Esophagus muscularis mucosa (tissue), 4 donors: Measurements from ENCODE around the gene CCRL2.

Source experiments
- EP300 ChIP-seq: sonication (generic); formaldehyde crosslinking; IDR thresholded peaks from one replicate; pipeline ENCODE4 v1.6.1; 2017; ENCODE audit warnings: antibody characterized with exemption
- POLR2AphosphoS5 ChIP-seq, 2 donors: sonication (generic); formaldehyde crosslinking; IDR thresholded peaks; one replicate each; pipeline ENCODE4 v1.6.1; 2017; ENCODE audit warnings: antibody characterized with exemption in 2 of 2
- TF ChIP-seq, protein P1 (sequence below), 3 experiments: fragments of 200-600 bp in 2 of 3; fragments of 450-650 bp in 1 of 3; sonication (generic) in 2 of 3; IDR thresholded peaks; one replicate each; pipeline ENCODE4 v1.5.1; 2017 to 2019; ENCODE audit warnings: antibody characterized with exemption in 3 of 3, mild to moderate bottlenecking in 2 of 3, moderate library complexity in 1 of 3

DNA sequence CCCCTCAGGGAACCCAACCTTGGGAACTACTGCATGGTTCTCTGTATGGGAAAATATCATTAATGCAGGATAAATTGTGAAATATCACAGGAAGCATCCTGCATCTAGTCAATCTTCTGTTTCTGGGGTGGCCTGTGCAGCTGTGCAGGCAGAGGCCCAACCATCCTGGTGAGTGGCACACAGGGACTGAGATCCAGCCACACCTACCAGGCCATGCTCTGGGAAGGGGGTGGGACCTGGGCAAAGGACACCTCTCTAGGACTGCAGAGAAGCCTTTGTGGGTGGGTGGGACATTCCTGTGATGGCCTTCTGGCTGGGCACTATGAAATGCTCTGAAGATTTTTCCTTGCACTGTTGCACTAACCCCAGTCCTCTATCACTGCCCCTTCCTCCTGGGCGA is 26.8 kb downstream of the CCRL2 start:
- TF ChIP-seq, protein P1, sequence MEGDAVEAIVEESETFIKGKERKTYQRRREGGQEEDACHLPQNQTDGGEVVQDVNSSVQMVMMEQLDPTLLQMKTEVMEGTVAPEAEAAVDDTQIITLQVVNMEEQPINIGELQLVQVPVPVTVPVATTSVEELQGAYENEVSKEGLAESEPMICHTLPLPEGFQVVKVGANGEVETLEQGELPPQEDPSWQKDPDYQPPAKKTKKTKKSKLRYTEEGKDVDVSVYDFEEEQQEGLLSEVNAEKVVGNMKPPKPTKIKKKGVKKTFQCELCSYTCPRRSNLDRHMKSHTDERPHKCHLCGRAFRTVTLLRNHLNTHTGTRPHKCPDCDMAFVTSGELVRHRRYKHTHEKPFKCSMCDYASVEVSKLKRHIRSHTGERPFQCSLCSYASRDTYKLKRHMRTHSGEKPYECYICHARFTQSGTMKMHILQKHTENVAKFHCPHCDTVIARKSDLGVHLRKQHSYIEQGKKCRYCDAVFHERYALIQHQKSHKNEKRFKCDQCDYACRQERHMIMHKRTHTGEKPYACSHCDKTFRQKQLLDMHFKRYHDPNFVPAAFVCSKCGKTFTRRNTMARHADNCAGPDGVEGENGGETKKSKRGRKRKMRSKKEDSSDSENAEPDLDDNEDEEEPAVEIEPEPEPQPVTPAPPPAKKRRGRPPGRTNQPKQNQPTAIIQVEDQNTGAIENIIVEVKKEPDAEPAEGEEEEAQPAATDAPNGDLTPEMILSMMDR (IDR thresholded peaks at IDR 0.05): no peak
- TF ChIP-seq EP300: no peak
- TF ChIP-seq POLR2AphosphoS5 (IDR thresholded peaks at IDR 0.05): no peak
